Upper lobe of left lung (tissue), 4 donors: ENCODE results near the gene INSM1.

Source experiments
- CTCF ChIP-seq, 6 experiments: fragments of 450-650 bp in 4 of 6; fragments of 200-600 bp in 2 of 6; sonication (generic) in 2 of 6; IDR thresholded peaks; one replicate each; pipeline ENCODE4 v1.5.1; 2016 to 2019; ENCODE audit warnings: antibody characterized with exemption in 6 of 6
- EP300 ChIP-seq, 4 donors: sonication (generic); formaldehyde crosslinking; IDR thresholded peaks; one replicate each; pipeline ENCODE4 v1.5.1; 2017; ENCODE audit warnings: antibody characterized with exemption in 4 of 4, control low read depth in 2 of 4
- POLR2A ChIP-seq, 4 donors: fragments of 450-650 bp; IDR thresholded peaks; one replicate each; pipeline ENCODE4 v1.5.1; 2016 to 2017; ENCODE audit warnings: antibody characterized with exemption in 4 of 4, mild to moderate bottlenecking in 2 of 4

- TF ChIP-seq CTCF (IDR thresholded peaks at IDR 0.05) = no peak
- no peak for TF ChIP-seq EP300 (IDR thresholded peaks at IDR 0.05)
- TF ChIP-seq POLR2A (IDR thresholded peaks at IDR 0.05) = no peak
Measured at GRCh38 chr20:20365480-20366161, 2.3 kb upstream of the INSM1 start.
